ENCODE results near the gene ZMAT2.

The ZMAT2 gene

GRCh38 chr5:140664359-140665119 is 35.7 kb upstream of the ZMAT2 start, which contains the start of gene WDR55 (continued):
- TF ChIP-seq PBX3 (CRISPR knock-in tag; IDR thresholded peaks at IDR 0.05) (no peak; the same call in 1 of the 2 replicates), ZNF18 (tag by site-specific recombination; IDR thresholded peaks at IDR 0.05) (no peak), ZNF423 (tag by site-specific recombination; IDR thresholded peaks at IDR 0.05) (no peak), ZNF2 (tag by site-specific recombination; IDR thresholded peaks at IDR 0.05) (peak; percentile 79; the same call in 1 of the 2 replicates), ZNF350 (tag by site-specific recombination; IDR thresholded peaks at IDR 0.05) (no peak), ZNF548 (tag by site-specific recombination; IDR thresholded peaks at IDR 0.05) (no peak), ZNF704 (tag by site-specific recombination; IDR thresholded peaks at IDR 0.05) (no peak), ZBTB11 (tag by site-specific recombination; conservative IDR thresholded peaks at IDR 0.05; ENCODE audit: low read depth) (peak; percentile 98), ZNF426 (tag by site-specific recombination; IDR thresholded peaks at IDR 0.05) (no peak), ZBTB48 (tag by site-specific recombination; IDR thresholded peaks at IDR 0.05) (no peak), SP7 (tag by site-specific recombination; IDR thresholded peaks at IDR 0.05) (peak; percentile 88), ZNF133 (tag by site-specific recombination; IDR thresholded peaks at IDR 0.05) (no peak), MEIS1 (CRISPR knock-in tag; IDR thresholded peaks at IDR 0.05; ENCODE audit: borderline replicate concordance) (no peak), ZNF692 (tag by site-specific recombination; IDR thresholded peaks at IDR 0.05) (peak; percentile 67), ZNF776 (tag by site-specific recombination; IDR thresholded peaks at IDR 0.05; ENCODE audit: borderline replicate concordance) (no peak), ZNF843 (tag by site-specific recombination; IDR thresholded peaks at IDR 0.05) (peak; percentile 57), ZNF146 (tag by site-specific recombination; IDR thresholded peaks at IDR 0.05) (no peak), ZNF169 (tag by site-specific recombination; IDR thresholded peaks at IDR 0.05) (no peak), ZNF140 (tag by site-specific recombination; IDR thresholded peaks at IDR 0.05) (no peak), RBAK (tag by site-specific recombination; IDR thresholded peaks at IDR 0.05) (no peak), ZNF530 (tag by site-specific recombination; IDR thresholded peaks at IDR 0.05; ENCODE audit: low read depth) (no peak), ZNF157 (tag by site-specific recombination; IDR thresholded peaks at IDR 0.05) (no peak), MZF1 (tag by site-specific recombination; IDR thresholded peaks at IDR 0.05; ENCODE audit: borderline replicate concordance) (no peak), ZNF585B (tag by site-specific recombination; IDR thresholded peaks at IDR 0.05) (no peak), ZNF707 (tag by site-specific recombination; IDR thresholded peaks at IDR 0.05) (no peak)
- TF ChIP-seq, protein P1, sequence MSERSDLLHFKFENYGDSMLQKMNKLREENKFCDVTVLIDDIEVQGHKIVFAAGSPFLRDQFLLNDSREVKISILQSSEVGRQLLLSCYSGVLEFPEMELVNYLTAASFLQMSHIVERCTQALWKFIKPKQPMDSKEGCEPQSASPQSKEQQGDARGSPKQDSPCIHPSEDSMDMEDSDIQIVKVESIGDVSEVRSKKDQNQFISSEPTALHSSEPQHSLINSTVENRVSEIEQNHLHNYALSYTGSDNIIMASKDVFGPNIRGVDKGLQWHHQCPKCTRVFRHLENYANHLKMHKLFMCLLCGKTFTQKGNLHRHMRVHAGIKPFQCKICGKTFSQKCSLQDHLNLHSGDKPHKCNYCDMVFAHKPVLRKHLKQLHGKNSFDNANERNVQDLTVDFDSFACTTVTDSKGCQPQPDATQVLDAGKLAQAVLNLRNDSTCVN (tag by site-specific recombination; optimal IDR thresholded peaks at IDR 0.05): peak; percentile 71
- TF ChIP-seq, protein P2, sequence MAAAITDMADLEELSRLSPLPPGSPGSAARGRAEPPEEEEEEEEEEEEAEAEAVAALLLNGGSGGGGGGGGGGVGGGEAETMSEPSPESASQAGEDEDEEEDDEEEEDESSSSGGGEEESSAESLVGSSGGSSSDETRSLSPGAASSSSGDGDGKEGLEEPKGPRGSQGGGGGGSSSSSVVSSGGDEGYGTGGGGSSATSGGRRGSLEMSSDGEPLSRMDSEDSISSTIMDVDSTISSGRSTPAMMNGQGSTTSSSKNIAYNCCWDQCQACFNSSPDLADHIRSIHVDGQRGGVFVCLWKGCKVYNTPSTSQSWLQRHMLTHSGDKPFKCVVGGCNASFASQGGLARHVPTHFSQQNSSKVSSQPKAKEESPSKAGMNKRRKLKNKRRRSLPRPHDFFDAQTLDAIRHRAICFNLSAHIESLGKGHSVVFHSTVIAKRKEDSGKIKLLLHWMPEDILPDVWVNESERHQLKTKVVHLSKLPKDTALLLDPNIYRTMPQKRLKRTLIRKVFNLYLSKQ (tag by site-specific recombination; IDR thresholded peaks at IDR 0.05; ENCODE audit: borderline replicate concordance): no peak

All from HEK293 (cell line).